DMS114 treated with DMSO at 0.1 percent for 48 hours (cell line): ENCODE measurements around the gene PCDH9.
"Not testable (repeated sequence)": the region's sequence is repeated elsewhere in the genome, so short reads cannot be mapped to it uniquely, and the experiment has no call there.

ENCODE experiments used
- DNase-seq: peaks from one replicate; lab custom pipeline; 2025; ENCODE audit not compliant: unreplicated experiment; lab: John Stamatoyannopoulos, UW

Gene PCDH9

DNA sequence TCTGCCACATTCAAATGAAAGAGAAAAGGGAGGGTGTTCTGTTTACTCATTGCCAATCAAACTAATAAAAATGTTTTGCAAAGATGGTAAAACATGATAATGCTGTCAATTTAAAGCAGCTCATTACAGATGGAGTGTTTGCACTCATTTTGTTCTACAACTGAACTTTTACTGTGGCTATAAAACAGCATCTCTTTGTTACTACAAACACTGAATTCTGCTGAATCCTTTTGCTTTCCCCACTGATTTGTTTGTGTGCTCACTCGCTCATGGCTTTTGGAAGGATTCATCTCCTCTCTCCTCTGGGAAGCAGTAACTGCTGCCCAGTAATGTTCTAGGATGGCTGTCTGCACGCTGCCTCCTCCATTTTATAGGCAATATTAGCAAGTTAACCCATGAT is 434.5 kb downstream of the PCDH9 start:
- DNase-seq, result no peak

DNA sequence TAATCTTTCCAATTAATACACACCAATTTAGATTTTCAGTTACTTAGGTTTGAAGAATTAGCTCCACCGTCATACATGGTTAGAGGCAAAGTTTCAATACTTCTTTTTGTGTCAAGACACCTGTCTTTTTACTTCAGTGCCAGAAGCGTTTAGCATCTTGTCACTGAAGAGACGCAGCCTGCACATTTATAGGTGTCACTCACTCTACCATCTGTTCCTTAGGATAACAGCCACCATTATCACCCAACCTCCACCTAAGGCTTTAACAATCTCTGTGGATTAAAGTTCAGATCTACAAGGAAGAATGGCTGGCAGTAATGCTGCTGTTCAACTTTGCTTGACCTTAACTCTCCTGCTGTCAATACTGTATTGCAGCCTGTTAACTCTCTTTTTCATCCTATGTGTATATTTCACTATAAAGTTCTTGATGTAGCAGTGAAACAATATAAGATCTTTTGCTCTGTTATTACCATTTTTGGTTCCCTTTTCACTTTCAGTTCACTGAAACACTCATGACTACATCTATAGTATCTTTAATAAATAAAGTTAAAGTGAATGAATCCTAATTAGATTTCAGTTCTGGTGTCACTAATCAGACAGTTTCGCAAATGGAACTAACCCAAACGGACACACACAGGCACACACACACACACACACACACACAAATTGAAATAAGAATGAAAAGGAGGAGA is 435.6 kb downstream of the PCDH9 start:
- DNase-seq, result no peak

DNA sequence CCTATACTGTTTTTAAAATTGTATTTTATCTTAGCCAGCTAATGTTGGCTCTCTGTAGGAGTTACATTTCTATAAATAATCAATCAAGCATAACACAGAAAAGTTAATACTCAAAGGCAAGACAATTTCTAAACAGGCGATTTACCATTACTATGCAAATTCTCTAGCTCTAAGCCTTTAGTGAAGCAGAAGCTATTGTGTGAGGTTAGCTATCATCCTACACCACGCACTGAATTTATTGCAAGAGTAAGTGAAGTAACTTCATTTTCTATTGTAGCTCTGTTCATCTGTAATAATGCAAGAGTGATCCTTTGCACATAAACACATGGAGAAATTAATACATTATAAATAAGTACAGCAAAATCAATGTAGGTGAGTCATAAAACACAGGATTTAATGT is 439.3 kb downstream of the PCDH9 start:
- DNase-seq, result no peak

DNA sequence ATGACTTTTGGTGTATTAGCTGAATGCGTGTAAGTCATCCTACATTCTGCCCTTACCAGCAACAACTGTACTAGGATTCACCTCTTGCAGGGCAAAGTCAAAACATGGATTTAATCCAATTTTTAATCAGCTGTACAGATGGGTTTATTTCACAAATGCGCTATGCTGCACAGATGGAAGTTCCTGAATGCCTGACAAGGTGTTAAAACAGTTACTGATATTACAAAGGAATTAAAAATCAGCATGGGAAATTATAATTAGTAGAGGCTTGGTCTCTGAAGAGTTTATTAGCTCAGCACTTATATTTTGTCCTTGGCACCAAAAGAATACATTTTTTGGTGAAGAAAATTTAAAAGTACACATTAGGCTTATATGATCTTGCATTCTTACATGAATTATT is 448.9 kb downstream of the PCDH9 start:
- no peak for DNase-seq

DNA sequence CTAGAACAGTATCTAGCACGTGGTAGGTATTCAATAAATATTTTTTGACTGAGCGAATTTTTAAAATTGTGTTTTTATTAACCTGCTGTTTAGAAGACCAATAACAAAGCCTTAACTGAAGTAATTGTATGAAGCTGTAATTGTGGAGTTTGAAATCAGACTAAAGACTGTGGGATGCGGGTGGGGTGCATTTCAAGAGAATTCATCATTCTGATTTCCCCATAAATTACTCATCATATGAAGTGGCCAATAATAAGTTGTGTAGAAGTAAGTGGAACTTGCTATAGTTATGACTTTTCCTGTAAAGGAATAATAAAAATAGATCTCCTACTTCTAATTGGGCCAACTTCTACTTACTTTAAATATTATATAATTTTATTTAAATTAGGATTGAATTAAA is 449.3 kb downstream of the PCDH9 start:
- DNase-seq, result no peak

DNA sequence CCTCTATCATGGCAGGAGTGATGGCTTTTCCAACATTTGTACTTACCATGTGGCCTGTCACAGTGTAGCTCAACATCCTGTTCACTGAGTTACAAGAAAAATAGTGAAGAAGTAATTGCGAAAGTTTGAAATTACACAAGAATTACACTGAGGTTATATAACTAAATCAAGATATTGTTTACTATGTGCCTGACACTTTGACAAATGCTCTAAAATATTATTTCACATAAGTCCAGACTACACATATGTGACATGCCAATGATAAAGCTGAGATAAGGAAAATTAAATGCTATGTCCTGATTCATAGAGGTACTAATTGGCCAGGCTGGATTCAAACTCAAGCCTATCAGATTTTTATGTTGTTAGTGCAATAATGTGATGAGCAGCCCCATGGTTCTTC is 451.7 kb downstream of the PCDH9 start:
- no peak for DNase-seq

DNA sequence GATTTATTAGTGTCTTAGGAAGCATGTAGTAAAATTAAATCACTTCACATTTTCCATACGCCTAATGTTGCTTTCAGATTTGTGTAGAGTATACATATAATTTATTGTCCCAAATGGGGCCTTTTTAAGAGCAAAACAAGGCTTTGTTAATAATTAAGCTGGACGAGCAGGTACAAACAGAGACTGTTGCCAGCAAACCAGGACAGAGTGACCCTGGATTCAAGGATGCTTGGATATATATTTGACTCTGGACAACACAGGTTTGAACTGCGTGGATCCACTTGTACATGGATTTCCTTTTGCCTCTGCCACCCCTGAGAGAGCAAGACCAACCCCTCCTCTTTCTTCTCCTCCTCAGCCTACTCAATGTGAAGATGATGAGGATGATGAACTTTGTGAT is 454.9 kb downstream of the PCDH9 start:
- no peak for DNase-seq

DNA sequence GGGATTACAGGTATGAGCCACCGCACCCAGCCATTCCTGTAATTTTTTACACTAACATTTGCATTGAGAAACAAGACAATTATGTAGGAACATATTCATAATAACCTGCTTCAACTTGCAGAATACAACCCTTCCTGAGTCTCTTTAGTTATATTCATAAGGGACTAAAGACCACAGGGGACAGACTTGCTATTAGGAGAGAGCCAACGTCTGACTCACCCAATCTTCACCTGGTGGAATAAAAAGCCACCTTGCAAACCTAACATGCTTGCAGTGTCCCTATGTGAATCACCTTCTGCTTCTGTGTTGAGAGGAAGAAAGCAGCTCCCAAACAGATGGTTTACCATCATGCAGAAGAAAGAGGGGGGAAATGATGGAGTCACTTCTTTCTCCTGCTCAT is 456.1 kb downstream of the PCDH9 start:
- no peak for DNase-seq

DNA sequence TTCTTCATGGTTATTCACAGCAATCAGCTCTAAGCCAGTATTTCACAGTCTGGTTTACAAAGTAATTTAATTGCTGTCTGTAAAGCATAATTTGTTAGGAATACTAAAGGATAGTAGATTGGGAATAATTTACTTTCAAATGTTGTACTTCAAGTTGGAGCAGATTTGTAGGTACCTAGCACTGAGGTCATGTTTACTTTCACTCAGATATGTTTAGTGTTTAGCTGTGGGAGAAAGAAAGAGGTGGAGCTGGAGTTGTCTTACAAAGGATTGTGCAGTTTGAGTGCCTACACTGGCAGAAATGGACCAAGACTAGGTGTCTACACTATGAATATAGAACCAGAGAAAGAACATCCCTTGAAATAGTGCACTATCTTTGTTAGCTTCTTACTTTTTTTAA is 464.6 kb downstream of the PCDH9 start:
- DNase-seq, result no peak

DNA sequence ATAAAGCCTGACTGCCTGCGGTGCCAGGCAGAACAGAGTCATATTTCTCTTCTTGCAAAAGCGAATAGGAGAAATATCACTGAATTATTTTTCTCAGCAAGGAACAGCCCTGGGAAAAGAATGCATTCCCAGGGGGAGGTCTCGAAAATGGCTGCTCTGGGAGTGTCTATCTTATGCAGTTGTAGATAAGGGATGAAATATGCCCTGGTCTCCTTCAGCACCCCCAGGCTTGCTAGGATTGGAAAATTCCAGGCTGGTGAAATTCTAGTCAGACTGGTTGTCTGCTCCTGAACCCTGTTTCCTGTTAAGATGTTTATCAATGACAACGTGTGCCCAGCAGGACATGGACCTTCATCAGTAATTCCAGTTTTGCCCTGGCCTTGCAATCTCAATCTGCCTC is 469.5 kb downstream of the PCDH9 start:
- not testable (repeated sequence) for DNase-seq

DNA sequence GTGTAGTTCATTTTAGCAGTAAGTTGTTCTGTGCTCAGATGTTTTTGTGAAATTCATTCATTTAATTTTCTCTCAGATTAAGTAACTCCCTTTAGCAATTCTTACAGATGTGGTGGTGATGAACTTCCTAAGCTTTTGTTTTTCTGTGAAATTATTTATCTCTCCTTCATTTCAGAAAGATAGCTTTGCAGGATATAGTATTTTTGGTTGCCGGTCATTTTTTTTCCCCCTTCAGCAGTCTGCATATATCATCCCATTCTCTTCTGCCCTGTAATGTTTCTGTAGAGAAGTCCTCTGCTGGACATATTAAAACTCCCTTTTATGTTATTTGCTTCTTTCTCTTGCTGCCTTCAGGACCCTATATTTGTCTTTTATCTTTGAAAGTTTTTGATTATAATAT is 470.2 kb downstream of the PCDH9 start:
- DNase-seq, result no peak

DNA sequence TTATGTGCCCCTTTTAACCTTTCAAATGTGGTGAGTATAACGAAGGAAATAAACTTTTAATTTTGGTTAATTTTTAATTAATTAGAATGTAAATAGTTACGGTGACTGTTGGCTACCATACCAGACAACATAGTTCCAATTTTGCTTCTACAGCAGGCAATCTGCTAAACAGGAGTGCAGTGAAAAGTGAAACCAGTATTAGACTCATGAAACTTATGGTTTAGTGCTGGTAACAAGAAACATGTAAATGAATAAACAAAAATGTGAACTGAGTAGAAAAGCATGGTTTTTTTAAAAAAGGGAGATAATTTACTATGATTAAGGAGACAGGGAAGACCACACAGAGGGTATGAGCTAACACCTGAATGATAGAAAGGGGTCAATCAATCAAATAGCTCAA is 478.4 kb downstream of the PCDH9 start:
- no peak for DNase-seq

DNA sequence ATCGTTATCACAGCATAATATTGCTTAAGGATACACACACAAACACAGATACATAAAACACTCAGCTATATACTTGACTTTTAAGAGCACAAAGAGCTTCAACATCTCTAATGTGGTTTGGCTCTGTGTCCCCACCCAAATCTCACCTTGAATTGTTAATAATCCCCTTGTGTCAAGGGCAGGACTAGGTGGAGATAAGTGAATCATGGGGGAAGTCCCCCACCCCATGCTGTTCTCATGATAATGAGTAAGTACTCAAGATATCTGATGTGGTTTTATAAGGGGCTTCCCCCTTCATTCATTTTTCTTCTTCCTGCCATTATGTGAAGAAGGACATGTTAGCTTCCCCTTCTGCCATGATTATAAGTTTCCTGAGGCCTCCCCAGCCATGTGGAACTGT is 481.4 kb downstream of the PCDH9 start:
- no peak for DNase-seq

DNA sequence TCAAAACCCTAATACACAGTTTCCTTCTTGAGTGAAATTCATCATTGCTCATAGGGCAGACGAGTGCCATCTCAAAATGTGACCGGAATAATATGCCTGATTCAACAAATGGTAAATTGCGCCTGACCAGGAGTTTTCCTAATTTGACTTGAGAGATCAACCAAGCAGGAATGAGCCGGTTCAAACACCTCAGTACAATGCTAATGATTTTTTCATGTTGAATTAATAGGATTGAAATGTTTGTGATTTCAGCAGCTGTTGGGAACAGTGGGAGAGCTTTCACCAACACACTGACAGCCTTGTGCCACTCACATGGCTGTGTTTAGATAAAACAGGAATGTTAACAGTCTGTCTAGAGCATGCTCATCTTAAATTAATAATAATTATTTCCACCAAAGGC is 484.8 kb downstream of the PCDH9 start:
- DNase-seq, result no peak

DNA sequence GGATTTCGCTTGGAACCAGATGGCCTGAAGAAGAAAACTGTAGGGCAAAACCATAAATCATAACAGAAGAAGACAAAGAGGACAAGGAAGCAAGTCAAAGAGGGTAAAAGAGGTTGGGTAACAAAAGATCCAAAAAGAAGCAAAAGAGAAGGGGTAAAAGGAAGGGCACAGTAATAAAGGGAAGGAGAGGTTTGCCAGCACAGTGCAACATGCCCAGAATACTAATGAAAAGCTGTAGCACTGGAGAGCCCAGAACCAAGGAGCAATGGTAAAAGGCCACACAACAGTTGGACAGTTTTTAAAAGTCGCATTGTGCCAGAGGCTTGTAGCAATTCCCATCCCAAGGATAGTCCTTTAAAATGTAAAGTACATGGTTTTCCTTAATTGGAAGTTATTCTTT is 506.6 kb downstream of the PCDH9 start:
- DNase-seq, result no peak

DNA sequence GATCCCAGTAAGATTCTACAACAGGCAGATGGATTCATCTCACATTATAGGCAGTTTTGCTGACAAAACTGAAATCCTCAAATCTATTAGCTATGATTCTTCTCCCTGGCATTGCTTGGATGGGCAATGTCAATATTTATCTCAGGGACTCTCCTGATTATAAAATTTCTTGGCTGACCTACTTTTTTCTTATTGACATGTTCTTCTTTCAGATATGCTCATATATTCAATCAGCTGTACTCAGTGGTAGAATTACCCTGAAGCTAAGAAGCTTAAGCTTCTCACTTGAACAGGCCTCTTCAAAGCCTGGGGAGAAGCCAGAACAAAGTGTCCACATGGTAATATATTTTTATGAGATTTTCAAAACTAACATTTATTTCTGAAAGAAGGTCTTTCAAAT is 513.6 kb downstream of the PCDH9 start:
- no peak for DNase-seq

DNA sequence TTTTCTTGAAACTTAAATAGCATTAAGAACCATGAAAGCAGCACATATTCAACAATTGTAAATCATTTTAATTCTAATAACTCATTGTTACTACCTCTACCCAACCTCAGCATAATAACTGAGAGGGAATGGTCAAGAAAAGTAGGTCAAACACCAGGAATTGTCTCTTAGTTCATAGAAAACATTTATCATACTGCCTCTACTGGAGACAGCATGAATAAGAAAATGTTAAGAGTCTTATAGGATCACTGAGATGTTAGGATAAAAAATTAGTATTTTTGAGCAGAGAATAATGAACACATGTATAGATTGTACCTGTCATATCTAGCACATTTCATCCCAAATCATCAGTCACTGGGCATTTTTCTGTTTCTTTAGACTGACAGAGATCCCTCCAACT is 515.3 kb downstream of the PCDH9 start:
- no peak for DNase-seq

DNA sequence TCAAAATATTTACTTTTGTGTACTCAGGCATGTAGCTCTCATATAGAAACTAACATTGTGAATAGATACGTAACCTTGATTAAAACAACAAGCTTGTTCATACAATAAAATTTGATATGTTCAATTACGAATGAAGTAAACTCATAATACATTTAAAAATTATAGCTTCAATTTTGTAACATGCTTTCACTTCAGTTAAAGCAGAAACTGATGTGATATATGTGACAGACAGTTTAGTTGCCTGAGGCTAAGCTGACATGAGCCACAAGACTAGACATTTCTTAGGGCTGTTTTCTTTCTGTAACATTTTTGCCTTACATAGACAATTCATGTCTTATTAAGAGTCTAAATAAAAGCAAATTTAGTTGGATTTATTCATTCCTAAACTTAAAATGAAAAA is 526.0 kb downstream of the PCDH9 start:
- no peak for DNase-seq

DNA sequence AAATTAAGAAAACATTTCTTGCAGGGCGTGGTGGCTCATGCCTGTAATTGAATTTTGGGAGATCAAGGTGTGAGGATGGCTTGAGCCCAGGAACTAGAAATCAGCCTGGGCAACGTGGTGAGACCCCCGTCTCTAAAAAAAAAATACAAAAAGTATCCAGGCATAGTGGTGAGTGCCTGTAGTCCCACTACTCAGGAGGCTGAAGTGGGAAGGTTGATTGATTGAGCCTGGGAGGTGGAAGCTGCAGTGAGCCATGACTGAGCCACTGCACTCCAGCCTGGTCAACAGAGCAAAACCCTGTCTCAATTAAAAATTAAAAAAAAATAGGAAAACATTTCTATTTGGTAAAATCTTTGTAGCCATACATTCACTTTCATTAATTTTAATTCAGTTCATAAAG is 526.5 kb downstream of the PCDH9 start:
- no peak for DNase-seq

DNA sequence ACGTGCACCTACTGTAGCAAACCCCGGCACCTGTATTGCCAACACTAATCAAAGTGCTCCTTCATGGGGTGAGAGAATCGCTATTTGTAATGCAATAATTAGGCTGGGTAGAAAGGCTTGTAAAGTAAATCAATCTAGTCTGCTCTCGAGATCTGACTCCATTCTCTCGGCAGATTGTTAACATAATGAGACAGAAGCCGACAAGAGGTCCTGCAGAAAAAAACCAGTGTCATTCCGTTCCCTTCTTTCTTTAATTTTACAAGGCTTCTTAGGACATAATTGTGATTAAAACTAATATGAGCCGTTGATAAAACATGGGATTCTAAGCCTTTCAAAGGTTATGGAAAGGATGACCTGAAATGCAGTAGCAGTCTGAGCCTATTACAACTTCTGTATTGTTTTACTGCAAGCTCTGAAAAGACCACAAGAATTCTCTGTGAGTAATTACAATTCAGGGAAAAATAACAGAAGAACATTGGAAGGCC is 530.0 kb downstream of the PCDH9 start:
- DNase-seq, result no peak

DNA sequence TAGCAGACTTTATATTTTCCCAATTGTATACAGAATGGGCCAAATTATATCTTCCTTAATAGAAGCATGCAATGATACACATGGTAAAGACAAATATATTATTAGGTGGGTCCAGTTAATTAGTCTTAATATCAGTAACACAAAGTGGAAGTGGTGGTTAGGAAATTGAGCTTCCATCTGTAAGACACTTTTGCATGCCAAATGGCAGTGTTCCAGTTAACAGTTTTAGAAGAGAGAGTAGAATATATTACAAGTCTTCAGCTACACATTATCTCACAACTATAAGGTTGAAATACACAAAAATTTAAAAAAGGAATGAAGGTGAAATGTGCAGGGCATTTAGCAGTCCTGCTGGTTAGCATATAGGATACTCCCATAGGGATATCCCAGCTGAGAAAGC is 536.5 kb downstream of the PCDH9 start:
- DNase-seq, result no peak

DNA sequence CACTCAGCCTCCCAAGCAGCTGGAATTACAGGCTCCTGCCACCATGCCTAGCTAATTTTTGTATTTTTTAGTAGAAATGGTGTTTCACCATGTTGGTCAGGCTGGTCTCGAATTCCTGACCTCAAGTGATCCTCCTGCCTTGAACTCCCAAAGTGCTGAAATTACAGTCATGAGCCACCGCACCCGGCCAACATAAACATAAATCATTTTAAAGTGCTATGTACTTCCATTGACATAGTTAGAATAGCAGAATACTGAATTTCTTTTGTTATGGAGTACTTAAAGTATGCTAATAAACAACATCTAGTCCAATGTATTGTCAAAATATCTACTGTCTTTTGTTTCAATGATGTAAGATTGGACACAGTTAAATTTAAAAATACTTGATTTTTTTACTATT is 539.0 kb downstream of the PCDH9 start:
- no peak for DNase-seq

DNA sequence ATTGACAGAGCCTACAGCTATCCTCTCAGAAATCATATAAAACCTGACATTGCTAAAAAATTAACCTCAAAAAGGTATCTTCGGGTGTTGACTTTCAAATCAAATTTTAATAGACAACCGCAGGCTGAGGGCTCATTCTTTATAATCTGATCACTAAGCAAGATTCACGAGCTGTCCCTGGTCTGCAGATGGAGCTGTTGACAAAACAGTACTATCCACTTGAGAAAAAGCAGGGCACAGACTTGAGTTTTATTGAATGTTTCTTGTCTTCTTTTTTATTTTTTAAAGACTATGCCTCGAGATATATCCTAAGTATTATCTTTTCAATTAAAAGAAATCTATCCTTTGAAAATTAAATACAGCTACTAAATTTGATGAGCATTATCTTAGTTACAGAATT is 540.5 kb downstream of the PCDH9 start:
- DNase-seq, result no peak
